Stimulated activated CD8-positive, alpha-beta memory T cell treated with anti-CD3 and anti-CD28 coated beads, Interleukin-7, amount 100 ng/mL, for 1 hour (primary cell): ENCODE measurements around the gene MPV17.

Source experiments
- DNase-seq, 2 donors: peaks; one replicate each; pipeline ENCODE4 v3.0.0-alpha.2; 2020; ENCODE audit warnings: low read depth in 2 of 2

MPV17 gene

DNA sequence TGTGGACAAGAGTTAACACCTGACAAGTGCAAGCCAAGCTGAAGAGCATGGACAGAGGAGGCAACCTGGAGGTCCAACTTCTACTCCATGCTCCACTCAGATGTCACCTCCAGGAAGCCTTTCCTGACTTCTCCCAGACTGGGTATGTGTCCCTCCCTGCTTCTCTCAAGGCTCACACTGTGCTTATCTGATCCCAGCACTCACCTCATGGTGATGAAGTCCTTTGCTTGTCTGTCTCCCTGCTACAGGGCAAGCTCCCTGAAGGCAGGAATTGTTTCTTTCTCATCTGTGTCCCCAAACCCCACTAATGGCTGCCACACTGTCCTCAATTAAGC, 57.4 kb downstream of the MPV17 start:
- no peak for DNase-seq

DNA sequence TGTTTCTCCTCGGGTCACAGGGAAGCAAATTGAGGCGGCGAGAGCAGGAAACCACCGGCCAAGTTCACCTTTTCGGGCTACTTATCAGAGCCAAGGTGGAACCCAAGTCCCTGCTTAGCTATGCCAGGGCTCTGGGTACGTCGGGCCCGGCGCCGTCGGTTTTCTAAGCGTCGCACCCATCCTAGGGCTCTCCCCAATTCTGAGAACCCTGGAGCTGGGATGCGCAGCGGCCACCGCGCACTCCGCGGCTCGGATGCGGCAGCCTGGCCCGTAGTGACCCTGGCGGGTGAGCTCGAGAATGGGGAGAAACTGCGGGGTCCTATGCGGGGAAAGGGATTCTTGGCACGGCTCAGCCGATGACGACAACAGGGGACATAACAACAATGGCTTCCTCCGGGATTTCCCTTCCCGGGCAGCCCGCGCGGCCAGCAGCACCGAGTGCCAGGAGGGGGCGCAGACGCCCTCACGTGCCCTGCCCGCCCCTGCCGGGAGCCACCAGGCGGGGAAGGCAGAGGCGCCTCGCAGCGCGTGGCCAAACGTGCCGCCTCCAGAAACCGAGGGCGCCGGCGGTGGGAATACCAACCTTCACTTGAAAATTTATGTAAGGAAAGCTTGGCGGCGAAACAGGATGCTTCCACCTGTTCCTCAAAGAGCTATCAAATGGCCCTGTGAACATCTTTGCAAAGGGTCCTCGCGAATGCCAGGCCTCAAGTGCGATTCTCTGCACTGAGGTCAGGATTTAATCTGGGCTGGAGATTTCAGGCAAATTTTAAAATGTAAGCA, 58.0 kb downstream of the MPV17 start:
- peak; percentile 27 to 36 for DNase-seq

DNA sequence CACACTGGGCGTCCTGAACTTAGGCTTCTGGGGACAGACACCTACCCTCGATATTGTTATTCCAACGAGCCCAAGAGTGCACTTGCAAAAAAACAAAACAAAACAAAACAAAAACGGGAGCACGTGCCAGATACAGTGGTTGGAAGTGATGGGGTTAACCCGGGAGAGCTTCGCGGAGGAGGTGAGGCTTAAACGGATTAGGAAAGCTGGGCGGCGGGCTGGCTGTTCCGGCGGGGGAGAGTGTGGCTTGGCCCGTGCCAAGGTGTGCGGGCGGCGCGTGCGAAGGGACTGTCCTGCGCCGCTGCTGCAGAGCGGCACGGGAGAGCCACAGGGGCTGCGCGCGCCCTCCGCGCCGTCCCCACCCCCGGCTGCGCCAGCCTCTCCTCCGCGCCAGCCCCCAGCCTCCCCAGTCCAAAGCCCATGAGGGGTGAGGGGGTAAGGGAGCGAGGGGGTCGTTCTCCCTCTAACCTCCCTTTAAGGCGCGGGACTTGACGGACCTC, 58.6 kb downstream of the MPV17 start:
- no peak for DNase-seq

DNA sequence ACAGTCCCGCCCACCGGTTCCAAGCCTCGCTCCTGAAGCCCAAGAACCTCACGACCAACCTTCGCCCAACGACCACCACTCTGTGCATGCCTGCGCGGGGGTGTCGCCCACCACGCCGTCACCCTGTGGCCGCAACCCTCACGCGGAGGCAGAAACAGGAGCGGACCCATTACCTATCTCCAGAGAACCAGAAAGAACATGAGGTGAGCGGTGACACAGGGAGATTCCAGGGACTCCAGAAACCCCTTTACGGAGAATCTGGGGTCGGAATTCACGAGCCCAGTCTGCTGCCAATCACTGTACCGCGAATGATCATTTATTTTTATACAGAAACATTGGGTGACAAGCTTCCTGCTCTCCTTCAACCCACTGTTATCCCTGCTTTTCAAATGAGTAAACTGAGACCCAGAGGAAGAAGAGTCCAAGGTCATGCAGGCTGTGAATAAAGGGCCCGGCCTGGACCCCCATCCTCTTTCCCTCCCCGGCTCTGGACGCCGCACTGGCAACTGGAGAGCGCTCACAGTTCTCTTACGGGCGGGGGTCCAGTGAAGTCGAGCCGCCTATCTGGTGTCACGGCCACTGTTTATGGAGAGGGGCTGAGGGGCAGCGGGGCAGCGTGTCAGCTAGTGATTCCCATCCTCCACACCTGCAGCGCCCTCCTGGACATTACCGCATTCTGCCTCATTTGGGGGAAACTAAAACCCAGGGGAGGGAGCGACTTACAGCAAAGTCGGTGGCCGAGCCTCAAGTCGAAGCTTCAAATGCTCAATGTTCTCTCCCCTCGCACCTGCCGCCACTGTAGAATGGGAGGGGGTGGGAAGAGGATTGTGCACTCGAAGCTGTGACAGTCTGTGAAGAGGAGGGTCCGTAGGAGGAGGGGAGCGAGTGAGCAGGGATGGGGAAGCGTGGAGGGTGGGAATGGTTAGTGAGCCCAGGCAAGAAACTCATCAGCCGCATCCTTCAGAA, 59.3 kb downstream of the MPV17 start:
- no peak for DNase-seq

DNA sequence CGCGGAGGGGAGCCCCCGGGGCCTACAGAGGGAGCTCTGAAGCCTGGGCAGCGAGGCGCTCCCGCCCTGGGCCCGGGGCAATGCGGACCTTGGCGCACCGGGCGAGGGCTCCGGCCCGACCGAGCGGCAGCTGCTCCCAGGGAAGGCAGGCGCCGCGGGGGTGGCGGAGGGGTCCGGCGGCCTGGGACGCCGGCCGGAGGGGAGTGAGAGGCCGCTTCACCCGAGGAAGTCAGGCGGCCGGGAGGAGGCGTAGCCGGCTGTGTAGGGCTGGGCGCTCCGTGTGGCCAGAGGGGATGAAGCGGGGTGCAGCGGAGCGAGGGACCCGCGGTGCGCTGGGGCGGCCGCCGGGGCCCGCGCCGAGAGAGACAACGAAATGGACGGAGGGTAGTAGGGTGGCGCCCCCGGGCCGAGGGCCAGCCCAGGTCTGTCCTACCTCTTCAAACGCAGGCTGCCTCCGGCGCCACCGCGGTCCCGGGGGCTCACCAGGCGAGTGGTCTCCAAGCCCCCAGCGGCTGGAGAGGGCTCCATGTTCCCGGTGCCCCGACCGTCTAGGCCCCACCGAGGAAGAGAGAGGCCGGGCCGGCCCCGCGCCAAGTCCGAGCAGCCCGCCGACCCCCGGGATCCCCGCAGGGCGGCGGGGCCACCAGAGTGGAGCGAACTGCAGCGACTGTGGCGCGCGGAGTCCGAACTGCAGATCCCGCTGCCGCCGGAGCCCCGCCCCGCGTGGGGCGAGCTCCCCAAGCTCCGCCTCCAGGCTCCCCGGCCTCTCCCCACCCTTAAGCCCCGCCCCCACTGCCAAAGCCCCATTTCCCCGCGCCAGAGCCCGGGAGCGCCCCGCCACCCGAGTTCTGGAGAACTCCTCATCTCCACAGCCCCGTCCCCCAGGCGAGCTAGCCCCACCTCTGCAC, 60.3 kb downstream of the MPV17 start, which contains the start of gene SLC30A3:
Gene SLC30A3 (minus strand): TSS at position 669 of the 908 bp plus-strand sequence. CDS start 141 bp downstream, at position 528.
- DNase-seq: peak; percentile 30 to 37

DNA sequence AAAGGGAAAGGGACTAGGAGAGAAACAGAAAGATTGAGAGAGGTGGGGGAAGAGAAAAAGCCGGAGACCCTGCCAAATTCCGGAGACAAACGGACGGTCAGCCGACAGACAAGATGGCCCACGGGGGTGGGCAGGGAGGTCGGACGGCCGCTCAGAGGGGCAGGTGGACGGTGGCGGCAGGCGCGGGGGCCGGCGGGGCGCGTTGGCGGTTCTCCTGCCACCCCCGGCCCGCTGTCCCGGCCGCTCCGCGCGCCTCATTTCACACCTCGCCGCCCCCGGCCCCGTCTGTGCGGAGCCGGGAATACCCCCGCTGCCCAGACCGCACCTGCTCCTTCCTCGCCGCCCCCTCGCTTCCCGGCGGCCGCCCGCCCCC, 61.0 kb downstream of the MPV17 start:
- DNase-seq: no peak

DNA sequence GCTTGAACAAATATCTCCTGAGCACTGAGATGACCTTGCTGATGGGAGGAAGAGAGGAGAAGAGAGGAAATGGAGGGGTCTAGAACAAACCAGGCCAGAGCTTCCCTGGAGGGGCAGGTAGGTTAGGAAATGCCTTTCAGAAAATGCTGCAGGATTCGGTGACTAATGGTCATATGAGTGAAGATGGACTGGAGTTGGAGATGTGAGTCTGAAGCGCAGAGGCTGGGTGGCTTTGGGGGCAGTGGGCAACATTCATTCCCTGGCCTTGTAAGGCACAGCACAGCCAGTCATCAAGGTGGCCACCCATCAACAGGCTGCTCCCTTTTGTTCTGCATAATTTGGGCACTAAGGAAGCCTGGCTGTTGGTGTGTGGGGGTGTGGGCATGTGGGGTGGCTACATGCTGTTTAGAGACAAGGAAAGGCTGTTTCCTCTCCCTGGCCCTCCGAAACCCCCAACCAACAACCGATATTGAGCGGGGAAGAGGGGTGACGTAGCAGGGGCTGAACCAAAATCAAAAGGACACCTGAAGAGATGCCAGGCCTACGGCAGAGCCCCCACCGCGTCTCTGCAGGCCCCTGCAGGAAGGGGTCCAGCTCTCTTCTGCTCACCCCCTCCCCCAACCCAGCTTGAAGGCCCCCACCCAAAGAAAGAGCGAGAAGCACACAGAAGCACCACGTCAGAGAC, 61.5 kb downstream of the MPV17 start:
- no peak for DNase-seq
